HepG2 (cell line): ENCODE measurements around the gene RGS19. TPM values are rescaled to one million over a fixed set of nuclear protein-coding genes. Genes with fewer than 3 reads are reported as not detected.

Experiments
- AKAP8 ChIP-seq: sonication (generic); formaldehyde crosslinking; IDR thresholded peaks from 2 replicates; pipeline ENCODE4 v1.5.1; 2020; ENCODE audit warnings: mild to moderate bottlenecking, missing genetic modification reagents
- ATAD3A ChIP-seq: sonication (generic); formaldehyde crosslinking; IDR thresholded peaks from 2 replicates; pipeline ENCODE4 v1.4.0; 2020; ENCODE audit warnings: missing genetic modification reagents
- ATRX ChIP-seq: sonication (generic); formaldehyde crosslinking; IDR thresholded peaks from 2 replicates; pipeline ENCODE4 v1.4.0; 2020; ENCODE audit warnings: missing genetic modification reagents, borderline replicate concordance
- CCDC6 ChIP-seq: sonication (generic); formaldehyde crosslinking; IDR thresholded peaks from 2 replicates; pipeline ENCODE4 v1.8.1; 2022; ENCODE audit warnings: mild to moderate bottlenecking, missing genetic modification reagents, moderate library complexity
- CEBPB ChIP-seq: IDR thresholded peaks from 2 replicates; pipeline ENCODE4 v1.6.1; 2011; ENCODE audit warnings: low read depth, low read length, improper control_type of control experiment, borderline replicate concordance
- FOXK2 ChIP-seq: fragments of 450-650 bp; IDR thresholded peaks from 2 replicates; pipeline ENCODE4 v1.6.1; 2016
- NFIB ChIP-seq: sonication (generic); formaldehyde crosslinking; IDR thresholded peaks from 2 replicates; pipeline ENCODE4 v1.9.0; 2021; ENCODE audit warnings: missing genetic modification reagents, mild to moderate bottlenecking, borderline replicate concordance
- RFXANK ChIP-seq: IDR thresholded peaks from 2 replicates; pipeline ENCODE4 v1.6.1; 2016
- SMYD3 ChIP-seq: sonication (generic); formaldehyde crosslinking; IDR thresholded peaks from 2 replicates; pipeline ENCODE4 v1.8.1; 2023; ENCODE audit warnings: mild to moderate bottlenecking, missing genetic modification reagents
- TAF1 ChIP-seq: sonication (generic); formaldehyde crosslinking; IDR thresholded peaks from 2 replicates; pipeline ENCODE4 v1.4.0; 2020; ENCODE audit warnings: missing genetic modification reagents
- TRIM24 ChIP-seq: sonication (generic); formaldehyde crosslinking; IDR thresholded peaks from 2 replicates; pipeline ENCODE4 v1.8.0; 2022; ENCODE audit warnings: mild to moderate bottlenecking, missing genetic modification reagents
- ZBTB7A ChIP-seq: sonication (generic); formaldehyde crosslinking; IDR thresholded peaks from 2 replicates; pipeline ENCODE4 v1.8.0; 2022; ENCODE audit warnings: mild to moderate bottlenecking, missing genetic modification reagents
- ZNF207 ChIP-seq: fragments of 450-650 bp; IDR thresholded peaks from 2 replicates; pipeline ENCODE4 v1.6.1; 2016; ENCODE audit warnings: antibody characterized with exemption, borderline replicate concordance
- ZNF296 ChIP-seq: sonication (generic); formaldehyde crosslinking; conservative IDR thresholded peaks from 2 replicates; pipeline ENCODE4 v1.5.0; 2020; ENCODE audit warnings: mild to moderate bottlenecking, missing genetic modification reagents
- ZNF335 ChIP-seq: sonication (generic); formaldehyde crosslinking; IDR thresholded peaks from 2 replicates; pipeline ENCODE4 v1.4.0; 2020; ENCODE audit warnings: missing genetic modification reagents
- polyA plus RNA-seq, 8 experiments: library from polyadenylated mRNA; depleted of rRNA in 3 of 8; stranded (reverse) in 7 of 8; unstranded in 1 of 8; fragments of >200 nt; fragmentation: Illumina TruSeq in 4 of 8; extraction: Trizol in 4 of 8; gene quantifications; 2 replicates each; pipeline versions ENCODE4 v1.2.1 to v1.2.3, GENCODE V29; 2011 to 2016; ENCODE audit warnings: low read depth in 4 of 8, missing spikeins in 1 of 8, mixed read lengths in 1 of 8; ENCODE audit not compliant: insufficient read depth in 1 of 8
- total RNA-seq, 5 experiments: library from RNA; depleted of rRNA; stranded (reverse); fragments of >200 nt; fragmentation: Illumina TruSeq; extraction: Trizol; gene quantifications; 2 replicates each; pipeline ENCODE4 v1.2.3, GENCODE V29; 2016; ENCODE audit warnings: low read depth in 1 of 5
- TF ChIP-seq, protein P1 (sequence below): sonication (generic); formaldehyde crosslinking; IDR thresholded peaks from 2 replicates; pipeline ENCODE4 v1.4.0; 2020; ENCODE audit warnings: missing genetic modification reagents
- TF ChIP-seq, protein P2 (sequence below): fragments of 450-650 bp; IDR thresholded peaks from 2 replicates; pipeline ENCODE4 v1.6.1; 2016
- TF ChIP-seq, protein P3 (sequence below): sonication (generic); formaldehyde crosslinking; IDR thresholded peaks from 2 replicates; pipeline ENCODE4 v1.5.1; 2020; ENCODE audit warnings: missing genetic modification reagents, mild to moderate bottlenecking, borderline replicate concordance
- TF ChIP-seq, protein P4 (sequence below): IDR thresholded peaks from 2 replicates; pipeline ENCODE4 v1.6.1; 2018; ENCODE audit warnings: missing genetic modification reagents
- TF ChIP-seq, protein P5 (sequence below): sonication (generic); formaldehyde crosslinking; IDR thresholded peaks from 2 replicates; pipeline ENCODE4 v1.8.1; 2023; ENCODE audit warnings: mild to moderate bottlenecking, missing genetic modification reagents, borderline replicate concordance

Gene RGS19
- total and polyA plus RNA-seq, 2 of the 13 experiments (the other 11 are each of a cell fraction or from before 2014, with no cell fraction given): 10.7 to 11.9 TPM

DNA sequence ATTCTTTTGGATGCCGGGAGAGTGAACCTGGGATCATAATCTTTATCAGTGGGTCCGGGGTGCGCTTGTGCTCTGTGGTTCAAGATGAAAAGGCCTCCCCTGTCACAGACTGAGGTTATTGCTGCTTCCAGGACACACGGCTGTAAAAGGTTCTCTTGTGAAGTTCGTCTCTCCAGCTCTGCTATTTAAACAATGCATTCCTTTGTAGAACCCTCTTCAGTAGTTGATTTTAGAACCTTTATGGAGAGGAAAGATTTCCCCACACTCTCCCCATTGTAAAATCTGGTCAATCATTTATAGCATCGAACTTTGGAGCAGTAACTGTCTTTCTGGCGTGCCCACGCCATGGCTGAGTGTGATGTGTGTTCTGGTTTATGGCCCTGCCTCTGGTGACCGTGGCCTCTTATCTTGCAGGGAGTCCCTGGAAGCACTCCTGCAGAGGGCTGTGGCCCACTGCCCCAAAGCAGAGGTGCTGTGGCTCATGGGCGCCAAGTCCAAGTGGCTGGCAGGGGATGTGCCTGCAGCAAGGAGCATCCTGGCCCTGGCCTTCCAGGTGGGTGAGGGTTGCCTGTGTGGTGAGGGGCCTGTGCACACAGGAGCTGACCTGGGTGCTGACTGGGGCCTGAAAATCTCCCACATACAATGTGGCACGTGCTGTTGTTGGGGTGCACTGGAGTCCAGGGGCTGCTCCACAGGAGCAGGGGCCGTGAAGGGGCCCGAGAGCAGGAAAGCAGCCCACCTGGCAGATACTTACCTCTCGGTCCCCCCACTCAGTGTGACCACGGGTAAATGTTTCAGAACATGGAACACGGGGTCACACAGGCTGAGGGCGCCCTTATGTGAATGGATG, 55.0 kb downstream of the RGS19 start (continued):
- TF ChIP-seq, protein P1, sequence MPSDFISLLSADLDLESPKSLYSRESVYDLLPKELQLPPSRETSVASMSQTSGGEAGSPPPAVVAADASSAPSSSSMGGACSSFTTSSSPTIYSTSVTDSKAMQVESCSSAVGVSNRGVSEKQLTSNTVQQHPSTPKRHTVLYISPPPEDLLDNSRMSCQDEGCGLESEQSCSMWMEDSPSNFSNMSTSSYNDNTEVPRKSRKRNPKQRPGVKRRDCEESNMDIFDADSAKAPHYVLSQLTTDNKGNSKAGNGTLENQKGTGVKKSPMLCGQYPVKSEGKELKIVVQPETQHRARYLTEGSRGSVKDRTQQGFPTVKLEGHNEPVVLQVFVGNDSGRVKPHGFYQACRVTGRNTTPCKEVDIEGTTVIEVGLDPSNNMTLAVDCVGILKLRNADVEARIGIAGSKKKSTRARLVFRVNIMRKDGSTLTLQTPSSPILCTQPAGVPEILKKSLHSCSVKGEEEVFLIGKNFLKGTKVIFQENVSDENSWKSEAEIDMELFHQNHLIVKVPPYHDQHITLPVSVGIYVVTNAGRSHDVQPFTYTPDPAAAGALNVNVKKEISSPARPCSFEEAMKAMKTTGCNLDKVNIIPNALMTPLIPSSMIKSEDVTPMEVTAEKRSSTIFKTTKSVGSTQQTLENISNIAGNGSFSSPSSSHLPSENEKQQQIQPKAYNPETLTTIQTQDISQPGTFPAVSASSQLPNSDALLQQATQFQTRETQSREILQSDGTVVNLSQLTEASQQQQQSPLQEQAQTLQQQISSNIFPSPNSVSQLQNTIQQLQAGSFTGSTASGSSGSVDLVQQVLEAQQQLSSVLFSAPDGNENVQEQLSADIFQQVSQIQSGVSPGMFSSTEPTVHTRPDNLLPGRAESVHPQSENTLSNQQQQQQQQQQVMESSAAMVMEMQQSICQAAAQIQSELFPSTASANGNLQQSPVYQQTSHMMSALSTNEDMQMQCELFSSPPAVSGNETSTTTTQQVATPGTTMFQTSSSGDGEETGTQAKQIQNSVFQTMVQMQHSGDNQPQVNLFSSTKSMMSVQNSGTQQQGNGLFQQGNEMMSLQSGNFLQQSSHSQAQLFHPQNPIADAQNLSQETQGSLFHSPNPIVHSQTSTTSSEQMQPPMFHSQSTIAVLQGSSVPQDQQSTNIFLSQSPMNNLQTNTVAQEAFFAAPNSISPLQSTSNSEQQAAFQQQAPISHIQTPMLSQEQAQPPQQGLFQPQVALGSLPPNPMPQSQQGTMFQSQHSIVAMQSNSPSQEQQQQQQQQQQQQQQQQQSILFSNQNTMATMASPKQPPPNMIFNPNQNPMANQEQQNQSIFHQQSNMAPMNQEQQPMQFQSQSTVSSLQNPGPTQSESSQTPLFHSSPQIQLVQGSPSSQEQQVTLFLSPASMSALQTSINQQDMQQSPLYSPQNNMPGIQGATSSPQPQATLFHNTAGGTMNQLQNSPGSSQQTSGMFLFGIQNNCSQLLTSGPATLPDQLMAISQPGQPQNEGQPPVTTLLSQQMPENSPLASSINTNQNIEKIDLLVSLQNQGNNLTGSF: peak; percentile 64; the same call in 1 of the 2 replicates
- TF ChIP-seq AKAP8 (CRISPR knock-in tag) (no peak; the same call in 1 of the 2 replicates), NFIB (no peak), CCDC6 (CRISPR knock-in tag) (no peak; the same call in 1 of the 2 replicates), TRIM24 (CRISPR knock-in tag) (no peak), ZNF207 (no peak), SMYD3 (CRISPR knock-in tag) (peak; percentile 92; the same call in 1 of the 2 replicates), ZNF335 (0 out of 2 replicates have a peak, but pooled peaks have one; percentile 55), ATAD3A (CRISPR knock-in tag) (peak; percentile 88; the same call in 1 of the 2 replicates), RFXANK (CRISPR knock-in tag) (no peak), ATRX (CRISPR knock-in tag) (peak; percentile 93; the same call in 1 of the 2 replicates), CEBPB (peak; percentile 91), TAF1 (CRISPR knock-in tag) (peak; percentile 70; the same call in 1 of the 2 replicates), ZBTB7A (CRISPR knock-in tag) (peak; percentile 96), FOXK2 (peak; percentile 36; the same call in 1 of the 2 replicates), ZNF296 (CRISPR knock-in tag) (no peak)
- TF ChIP-seq, protein P2, sequence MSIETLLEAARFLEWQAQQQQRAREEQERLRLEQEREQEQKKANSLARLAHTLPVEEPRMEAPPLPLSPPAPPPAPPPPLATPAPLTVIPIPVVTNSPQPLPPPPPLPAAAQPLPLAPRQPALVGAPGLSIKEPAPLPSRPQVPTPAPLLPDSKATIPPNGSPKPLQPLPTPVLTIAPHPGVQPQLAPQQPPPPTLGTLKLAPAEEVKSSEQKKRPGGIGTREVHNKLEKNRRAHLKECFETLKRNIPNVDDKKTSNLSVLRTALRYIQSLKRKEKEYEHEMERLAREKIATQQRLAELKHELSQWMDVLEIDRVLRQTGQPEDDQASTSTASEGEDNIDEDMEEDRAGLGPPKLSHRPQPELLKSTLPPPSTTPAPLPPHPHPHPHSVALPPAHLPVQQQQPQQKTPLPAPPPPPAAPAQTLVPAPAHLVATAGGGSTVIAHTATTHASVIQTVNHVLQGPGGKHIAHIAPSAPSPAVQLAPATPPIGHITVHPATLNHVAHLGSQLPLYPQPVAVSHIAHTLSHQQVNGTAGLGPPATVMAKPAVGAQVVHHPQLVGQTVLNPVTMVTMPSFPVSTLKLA: peak; percentile 38
- TF ChIP-seq, protein P3, sequence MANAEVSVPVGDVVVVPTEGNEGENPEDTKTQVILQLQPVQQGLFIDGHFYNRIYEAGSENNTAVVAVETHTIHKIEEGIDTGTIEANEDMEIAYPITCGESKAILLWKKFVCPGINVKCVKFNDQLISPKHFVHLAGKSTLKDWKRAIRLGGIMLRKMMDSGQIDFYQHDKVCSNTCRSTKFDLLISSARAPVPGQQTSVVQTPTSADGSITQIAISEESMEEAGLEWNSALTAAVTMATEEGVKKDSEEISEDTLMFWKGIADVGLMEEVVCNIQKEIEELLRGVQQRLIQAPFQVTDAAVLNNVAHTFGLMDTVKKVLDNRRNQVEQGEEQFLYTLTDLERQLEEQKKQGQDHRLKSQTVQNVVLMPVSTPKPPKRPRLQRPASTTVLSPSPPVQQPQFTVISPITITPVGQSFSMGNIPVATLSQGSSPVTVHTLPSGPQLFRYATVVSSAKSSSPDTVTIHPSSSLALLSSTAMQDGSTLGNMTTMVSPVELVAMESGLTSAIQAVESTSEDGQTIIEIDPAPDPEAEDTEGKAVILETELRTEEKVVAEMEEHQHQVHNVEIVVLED: peak; percentile 77; the same call in 1 of the 2 replicates
- TF ChIP-seq, protein P4, sequence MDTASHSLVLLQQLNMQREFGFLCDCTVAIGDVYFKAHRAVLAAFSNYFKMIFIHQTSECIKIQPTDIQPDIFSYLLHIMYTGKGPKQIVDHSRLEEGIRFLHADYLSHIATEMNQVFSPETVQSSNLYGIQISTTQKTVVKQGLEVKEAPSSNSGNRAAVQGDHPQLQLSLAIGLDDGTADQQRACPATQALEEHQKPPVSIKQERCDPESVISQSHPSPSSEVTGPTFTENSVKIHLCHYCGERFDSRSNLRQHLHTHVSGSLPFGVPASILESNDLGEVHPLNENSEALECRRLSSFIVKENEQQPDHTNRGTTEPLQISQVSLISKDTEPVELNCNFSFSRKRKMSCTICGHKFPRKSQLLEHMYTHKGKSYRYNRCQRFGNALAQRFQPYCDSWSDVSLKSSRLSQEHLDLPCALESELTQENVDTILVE (CRISPR knock-in tag): no peak; the same call in 1 of the 2 replicates
- TF ChIP-seq, protein P5, sequence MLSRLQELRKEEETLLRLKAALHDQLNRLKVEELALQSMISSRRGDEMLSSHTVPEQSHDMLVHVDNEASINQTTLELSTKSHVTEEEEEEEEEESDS (CRISPR knock-in tag): peak; percentile 96; the same call in 1 of the 2 replicates
